Fibroblast of skin of left quadriceps (primary cell): ENCODE measurements around the gene UGT2B10.
"Not testable (repeated sequence)": the region's sequence is repeated elsewhere in the genome, so short reads cannot be mapped to it uniquely, and the experiment has no call there.

ENCODE experiments used
- DNase-seq, 2 experiments: peaks; one replicate each; pipeline ENCODE4 v3.0.0-alpha.2; 2013; ENCODE audit warnings: low read depth in 2 of 2

The UGT2B10 gene

DNA sequence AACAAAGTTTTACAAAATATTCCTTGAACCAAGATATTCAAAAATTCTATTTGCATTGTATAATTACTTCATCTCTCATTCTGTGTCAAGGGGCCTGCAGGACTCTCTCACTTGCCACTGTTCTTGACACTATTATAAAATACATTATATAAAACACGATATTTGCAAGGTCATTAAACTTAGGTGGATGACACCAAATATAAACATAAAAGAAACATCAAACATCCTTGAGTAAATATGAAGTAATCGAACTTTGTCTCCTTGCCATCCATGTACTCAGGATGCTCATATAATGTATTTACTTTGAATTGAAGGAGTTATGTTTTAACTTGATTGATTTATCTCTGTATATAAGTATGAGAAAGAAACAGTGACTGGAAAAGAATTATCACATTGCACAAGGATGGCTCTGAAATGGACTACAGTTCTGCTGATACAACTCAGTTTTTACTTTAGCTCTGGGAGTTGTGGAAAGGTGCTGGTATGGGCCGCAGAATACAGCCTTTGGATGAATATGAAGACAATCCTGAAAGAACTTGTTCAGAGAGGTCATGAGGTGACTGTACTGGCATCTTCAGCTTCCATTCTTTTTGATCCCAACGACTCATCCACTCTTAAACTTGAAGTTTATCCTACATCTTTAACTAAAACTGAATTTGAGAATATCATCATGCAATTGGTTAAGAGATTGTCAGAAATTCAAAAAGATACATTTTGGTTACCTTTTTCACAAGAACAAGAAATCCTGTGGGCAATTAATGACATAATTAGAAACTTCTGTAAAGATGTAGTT, at the start of gene UGT2B10:
Gene UGT2B10, plus strand, starts transcription at position 378 of the 793 bp plus-strand sequence. Its CDS starts 26 bp downstream, at position 404.
- DNase-seq = not testable (repeated sequence)

DNA sequence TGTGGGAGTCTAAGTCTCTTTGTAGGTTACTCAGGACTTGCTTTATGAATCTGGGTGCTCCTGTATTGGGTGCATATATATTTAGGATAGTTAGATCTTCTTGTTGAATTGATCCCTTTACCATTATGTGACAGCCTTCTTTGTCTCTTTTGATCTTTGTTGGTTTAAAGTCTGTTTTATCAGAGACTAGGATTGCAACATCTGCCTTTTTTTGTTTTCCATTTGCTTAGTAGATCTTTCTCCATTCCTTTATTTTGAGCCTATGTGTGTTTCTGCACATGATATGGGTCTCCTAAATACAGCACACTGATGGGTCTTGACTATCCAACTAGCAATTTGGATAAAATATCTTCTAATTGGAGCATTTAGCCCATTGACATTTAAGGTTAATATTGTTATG, 44.0 kb upstream of the UGT2B10 start:
- DNase-seq = not testable (repeated sequence)

DNA sequence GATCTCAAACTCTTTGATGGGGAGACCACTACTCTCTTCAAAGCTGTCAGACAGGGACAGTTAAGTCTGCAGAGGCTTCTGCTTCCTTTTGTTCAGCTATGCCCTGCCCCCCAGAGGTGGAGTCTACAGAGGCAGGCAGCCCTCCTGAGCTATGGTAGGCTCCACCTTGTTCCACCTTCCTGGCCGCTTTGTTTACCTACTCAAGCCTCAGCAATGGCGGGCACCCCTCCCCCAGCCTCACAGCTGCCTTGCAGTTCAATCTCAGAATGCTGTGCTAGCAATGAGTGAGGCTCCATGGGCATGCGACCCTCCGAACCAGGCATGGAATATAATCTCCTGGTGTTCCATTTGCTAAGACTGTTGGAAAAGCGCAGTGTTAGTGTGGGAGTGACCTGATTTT, 42.1 kb upstream of the UGT2B10 start:
- DNase-seq = no peak

DNA sequence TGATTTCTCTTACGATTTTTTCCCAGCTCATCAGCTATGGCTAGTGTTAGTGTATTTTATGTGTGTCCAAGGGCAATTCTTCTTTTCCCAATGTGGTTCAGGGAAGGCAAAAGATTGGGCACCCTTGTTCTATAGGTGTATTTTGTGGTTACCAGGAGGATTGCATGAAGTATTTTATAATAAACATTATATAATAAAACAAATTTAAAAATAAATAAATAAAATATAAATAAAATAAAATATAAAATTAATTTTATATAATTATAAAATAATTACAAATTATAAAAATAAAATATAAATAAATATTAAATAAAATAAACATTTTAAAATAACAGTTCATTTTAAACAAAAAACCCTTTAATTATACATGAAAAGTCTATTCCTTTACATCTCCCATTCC, 35.6 kb upstream of the UGT2B10 start:
- DNase-seq = no peak

DNA sequence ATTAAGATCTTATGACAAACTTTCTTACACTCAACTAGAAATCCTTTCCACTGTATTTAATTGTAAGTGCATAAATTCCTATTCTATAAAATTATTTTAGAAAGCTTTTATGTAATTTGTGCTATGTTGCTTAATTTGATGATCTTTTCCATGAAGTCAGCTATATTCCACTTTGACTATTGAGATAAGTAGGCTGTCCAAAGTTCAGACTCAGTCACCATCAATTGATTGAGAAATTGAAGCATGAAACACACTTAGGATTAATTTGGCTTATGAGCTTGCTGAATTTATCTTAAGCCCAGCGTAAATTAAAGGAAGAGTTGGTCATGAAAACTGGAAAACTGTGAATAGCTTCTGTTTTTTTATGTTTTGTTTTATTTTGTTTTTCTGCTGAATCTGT, 18.7 kb upstream of the UGT2B10 start:
- DNase-seq = no peak

DNA sequence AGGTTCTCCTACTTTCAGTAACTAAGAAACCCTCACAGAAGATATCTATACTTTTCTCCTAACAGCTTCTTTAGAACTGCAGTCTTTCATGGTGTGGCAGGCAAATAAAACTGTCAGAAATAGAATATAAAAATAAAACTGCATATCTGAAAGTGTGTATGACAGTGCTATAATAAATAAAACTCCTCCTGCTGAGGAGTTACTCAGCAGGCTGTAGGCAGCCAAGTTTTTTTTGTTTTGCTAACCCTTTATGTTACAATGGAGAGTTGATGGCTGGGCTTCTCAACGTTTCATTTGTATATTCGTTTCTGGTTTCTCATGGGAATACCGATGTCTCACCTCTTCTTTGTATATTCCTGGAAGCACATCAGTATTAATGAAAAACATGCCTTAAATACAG, 18.2 kb upstream of the UGT2B10 start:
- DNase-seq = no peak

DNA sequence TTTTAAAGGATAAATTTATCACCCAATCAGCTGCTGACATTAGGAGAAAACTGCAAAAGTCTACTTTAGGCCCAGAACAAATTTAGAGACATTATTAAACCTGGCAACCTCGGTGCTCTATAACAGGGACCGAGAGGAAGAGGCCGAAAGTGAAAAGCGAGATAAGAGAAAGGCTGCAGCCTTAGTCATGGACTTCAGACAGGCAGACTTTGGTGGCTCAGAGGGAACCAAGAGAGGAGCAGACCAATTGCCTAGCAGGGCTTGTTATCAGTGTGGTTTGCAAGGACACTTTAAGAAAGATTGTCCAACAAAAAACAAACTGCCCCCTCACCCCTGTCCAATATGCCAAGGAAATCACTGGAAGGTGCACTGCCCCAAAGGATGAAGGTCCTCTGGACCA, 12.8 kb upstream of the UGT2B10 start:
- DNase-seq = no peak

DNA sequence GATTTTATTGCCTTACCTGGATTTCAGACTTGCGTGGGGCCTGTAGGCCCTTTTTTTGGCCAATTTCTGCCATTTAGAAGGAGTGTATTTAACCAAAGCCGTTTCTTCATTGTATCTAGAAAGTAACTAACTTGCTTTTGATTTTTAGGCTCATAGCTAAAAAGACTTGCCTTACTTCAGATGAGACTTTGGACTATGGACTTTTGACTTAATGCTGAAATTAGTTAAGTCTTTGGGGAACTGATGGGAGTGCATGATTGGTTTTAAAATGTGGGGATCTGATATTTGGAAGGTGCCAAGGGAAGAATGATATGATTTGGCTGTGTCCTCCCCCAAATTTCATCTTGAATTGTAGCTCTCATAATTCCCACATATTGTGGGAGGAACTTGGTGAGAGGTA, 7.7 kb upstream of the UGT2B10 start:
- no peak for DNase-seq

DNA sequence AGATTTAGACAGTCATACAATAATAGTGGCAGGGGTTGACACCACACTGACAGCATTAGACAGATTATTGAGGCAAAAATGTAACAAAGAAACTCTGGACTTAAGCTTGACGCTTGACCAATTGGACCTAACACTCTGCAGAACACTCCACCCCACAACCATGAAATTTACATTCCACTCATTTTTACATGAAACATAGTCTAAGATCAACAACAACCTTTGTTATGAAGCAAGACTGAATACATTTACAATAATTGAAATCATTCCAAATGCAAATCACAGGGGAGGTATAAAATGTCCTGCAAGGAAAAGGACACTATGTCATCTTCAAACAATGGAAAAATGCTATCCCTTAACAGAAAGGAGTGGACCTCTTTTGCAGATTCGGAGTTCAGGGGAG, 4.9 kb upstream of the UGT2B10 start:
- DNase-seq = no peak

DNA sequence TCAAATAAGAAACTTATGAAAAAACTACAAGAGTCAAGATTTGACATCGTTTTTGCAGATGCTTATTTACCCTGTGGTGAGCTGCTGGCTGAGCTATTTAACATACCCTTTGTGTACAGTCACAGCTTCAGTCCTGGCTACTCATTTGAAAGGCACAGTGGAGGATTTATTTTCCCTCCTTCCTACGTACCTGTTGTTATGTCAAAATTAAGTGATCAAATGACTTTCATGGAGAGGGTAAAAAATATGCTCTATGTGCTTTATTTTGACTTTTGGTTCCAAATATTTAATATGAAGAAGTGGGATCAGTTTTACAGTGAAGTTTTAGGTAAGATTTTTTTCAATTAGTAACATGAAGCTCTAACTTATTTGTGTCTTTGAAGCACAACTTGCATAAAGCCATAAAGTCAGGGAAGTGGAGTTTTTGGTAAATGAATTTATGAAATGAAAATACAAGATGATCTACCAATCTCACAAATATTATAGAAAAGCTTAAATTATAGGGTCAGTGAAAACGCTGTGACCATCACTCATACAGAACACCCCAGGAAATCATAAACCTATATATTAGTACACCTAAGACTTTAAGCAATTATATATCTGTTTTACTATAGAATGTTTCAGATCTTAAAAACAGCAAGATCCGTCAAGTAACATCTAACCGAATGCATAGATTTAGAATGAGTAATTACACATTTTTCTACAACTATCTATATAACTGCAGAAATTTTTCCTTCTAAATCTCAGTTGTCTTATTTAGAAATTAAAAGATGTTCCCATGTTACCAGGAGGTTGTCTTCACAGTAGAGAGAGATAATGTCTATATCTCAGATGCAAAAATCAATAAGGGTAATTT, 844 bp downstream of the UGT2B10 start:
- DNase-seq = not testable (repeated sequence)

DNA sequence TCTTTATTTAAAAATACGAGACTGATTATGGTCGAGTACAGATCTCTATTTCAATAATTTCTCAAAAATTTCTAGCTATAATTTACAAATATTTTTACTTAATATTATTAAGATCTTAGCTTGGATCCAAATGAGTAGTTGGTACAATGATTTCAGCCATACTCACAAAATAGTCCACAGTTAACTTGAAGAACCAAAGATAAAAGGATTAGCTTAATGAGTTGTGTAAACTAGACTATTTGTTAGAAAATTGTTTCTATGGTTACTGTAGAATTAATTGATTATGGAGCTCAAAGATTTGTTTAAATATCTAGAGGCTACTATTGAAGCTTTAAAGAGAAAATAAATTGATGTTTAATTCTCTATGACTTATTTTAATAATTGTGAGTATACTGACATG, 1.6 kb downstream of the UGT2B10 start:
- DNase-seq = no peak

DNA sequence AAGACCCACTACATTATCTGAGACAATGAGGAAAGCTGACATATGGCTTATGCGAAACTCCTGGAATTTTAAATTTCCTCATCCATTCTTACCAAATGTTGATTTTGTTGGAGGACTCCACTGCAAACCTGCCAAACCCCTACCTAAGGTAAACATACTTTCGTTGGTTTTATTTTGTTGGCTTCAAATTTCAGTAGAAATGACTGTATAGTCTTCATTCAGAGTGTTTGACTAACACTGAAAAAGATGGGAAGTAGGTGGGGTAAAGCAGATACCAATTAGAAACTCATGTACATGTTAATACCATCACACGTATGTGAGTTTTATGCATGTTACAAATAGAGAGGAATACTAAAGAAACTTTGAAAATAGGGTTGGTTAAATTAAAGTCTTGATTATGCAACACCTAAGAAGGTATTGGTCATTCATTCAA, 2.3 kb downstream of the UGT2B10 start:
- not testable (repeated sequence) for DNase-seq

DNA sequence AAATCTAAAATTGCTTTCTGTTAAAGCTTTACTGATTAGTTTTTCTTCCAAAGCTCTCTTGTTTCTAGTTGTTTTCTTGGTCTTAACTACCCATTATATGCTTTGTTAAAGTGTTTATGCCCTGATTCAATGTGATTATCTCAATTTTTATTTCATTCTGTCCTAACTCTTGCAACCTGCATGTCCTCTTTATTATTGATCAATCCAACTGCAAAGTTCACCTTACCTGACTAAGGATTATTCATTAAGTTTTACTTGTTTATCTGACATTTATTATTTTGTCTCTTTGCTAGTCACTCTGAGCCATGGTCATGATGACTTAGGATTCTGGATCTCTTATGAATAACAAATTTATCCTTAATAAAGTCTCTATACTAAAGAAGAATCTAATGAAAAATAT, 15.8 kb downstream of the UGT2B10 start:
- no peak for DNase-seq

DNA sequence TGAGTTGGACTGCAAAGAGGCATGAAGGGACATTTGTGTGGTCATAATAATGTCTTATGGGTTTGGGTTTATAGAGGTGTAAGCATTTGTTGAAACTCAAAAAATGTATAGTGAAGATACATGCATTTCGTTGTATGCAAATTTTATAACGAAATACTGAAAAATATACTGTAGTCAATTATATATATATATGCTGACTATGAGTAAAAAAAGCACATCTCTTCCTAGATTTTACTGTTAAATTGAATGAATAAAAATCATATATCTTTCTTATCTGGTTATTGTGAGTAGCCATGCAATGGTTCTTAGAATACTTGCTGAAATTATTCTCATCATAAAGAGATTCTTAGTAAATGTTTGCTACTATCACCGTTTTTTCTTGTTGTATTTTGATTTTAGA, 34.5 kb downstream of the UGT2B10 start:
- no peak for DNase-seq

DNA sequence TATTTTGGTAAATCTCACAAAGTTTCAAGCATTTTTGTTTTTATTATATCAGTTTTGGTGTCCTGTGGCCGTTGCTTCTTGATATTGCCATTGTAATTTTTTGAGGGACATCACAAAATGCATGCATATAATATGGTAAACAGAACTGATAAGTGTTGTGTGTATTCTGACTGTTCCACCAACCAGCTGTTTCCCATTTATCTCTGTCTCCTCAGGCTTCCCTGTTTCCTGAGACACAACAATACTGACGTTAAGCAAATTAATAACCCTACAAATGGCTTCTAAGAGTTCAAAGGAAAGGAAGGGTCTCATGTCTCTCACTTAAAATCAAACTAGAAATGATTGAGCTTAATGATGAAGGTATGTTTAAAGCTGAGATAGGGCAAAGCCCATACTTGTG, 40.0 kb downstream of the UGT2B10 start:
- no peak for DNase-seq

DNA sequence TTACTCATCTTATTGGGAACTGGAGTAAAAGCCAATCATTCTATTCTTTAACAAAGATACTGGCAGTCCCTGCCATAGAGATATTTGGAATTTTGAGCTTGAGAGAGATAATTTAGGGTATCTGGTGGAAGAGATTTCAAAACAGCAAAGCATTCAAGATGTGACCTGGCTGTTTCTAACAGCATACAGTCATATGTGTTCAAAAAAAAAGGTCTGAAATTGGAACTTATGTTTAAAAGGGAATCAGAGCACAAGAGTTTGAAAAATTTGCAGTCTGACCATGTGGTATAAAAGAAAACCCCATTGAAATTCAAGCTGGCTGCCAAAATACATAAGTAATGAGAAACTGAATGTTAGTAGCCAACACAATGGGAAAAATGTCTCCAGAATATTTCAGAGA, 42.2 kb downstream of the UGT2B10 start:
- no peak for DNase-seq

DNA sequence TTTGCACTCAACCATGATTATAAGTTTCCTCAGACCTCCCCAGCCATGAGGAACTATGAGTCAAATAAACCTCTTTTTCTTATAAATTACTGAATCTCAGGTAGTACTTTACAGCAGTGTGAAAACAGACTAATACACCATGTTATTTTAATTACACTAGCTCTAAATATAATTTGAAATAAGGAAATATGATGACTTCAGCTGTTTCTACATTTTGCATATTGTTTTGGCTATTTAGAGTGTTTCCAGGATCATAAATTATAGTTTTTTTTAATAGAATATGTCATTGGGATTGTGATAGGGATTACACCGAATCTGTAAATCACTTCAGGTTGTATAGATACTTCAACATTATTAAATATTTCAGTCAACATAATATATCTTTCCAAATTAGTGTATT, 43.9 kb downstream of the UGT2B10 start:
- DNase-seq = no peak

DNA sequence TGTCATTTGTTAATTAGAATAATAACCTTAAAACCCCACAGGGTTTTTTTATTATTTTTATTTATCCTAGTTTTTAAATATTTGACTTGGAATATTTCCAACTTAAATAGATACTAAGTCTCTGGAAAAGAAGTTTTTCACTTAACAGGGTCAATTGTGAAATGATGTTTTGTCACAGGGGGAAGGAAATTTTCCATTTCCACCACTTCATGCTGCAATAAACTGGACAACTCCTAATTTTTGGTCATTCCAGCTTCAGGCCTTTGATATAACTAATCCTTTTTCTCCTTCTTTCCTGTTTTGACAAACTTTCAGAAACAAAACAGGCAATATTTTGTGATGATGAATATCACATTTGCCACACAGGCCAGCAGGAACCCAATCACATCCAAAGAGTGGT, 45.3 kb downstream of the UGT2B10 start:
- no peak for DNase-seq

DNA sequence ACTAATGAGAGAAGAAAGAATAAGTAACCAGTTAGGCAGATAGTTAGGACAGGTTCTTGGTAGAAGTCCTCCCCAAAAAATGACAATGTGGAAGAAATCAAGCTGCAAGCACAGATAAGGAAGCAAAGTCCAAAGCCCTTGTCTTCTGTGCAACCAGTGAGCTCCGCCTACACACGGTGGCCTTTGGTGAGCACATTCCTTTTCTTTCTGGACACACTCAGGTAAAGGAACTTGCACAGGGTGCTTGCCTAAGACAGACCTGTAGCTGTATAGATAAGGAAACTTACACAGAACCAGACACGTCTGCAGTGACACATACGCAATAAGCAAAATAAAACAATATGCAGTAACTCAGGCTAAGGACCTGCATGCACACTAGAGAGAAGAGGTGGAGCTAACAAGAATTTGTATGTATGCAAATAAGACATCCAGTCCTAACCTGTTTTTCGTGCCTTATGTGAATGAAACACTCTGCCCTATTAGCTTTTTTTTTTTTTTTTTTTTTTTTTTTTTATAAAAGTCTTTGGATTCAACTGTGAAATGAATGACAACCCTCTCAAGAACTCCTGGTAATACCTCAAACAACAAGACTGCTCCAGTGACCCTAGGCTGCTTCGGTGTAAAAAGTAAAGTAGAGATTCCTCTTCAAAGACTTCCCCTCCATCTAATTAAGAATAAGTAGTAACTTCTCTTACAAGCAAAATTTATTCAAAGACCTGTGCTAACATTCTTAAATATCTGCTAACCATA, 48.8 kb downstream of the UGT2B10 start:
- no peak for DNase-seq

DNA sequence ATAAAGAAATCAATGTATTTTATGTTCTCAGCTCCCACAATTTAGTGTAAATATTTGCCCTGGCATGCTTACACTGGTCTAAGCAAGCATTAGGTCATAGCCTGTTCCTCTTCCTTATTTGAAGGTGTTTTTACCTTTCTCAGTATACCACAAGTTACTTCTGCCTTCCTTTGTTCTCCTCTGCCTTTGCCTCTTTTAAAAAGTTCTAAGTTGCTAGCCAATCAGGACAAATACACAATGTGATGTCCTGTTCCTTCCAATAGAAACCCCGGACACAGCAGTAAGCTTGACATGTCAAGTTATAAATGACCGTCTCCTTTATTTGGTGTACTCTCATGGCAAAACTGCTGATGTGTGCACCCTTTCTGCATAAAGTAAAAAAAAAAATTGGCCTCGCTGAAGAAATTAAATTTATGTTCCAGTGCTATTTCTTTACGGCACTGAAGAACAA, 49.4 kb downstream of the UGT2B10 start:
- DNase-seq = no peak

DNA sequence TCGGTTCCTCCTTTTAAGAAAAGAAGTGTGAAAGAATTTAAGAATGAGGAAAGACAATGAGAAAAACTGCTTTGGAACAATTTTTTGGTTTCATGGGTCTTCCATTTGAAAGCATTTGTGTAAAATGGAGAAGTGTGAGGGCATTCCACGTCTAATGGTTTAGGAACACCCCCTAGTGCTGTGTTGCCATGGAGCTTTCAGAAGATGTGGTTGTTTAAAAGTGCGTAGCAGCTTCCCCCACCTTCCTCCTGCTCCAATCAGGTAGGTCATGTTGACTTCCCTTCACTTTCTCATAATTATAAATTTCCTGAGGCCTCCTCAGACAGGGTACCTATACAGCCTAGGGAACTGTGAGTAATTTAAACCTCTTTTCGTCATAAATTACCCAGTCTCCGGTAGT, 50.0 kb downstream of the UGT2B10 start:
- no peak for DNase-seq

DNA sequence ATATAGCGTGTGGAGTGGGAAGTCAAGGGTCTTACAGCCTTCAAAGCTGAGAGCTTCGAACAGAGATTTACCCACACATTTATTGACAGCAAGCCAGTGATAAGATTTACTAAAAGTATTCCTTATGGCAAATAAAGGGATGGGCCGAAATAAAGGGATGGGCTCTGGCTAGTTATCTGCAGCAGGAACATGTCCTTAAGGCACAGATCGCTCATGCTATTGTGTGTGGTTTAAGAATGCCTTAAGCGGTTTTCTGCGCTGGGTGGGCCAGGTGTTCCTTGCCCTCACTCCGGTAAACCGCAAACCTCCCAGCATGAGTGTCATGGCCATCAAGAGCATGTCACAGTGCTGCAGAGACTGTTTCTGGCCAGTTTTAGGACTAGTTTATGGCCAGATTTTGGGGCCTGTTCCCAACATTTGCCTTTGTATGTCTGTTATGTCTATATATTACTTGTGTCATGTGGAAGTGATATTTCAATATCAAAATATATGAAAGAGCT, 53.5 kb downstream of the UGT2B10 start:
- DNase-seq = no peak
